Heart right ventricle (tissue), 16 donors: Measurements from ENCODE around the gene CAMKMT. TPM values are rescaled to one million over a fixed set of nuclear protein-coding genes. Genes with fewer than 3 reads are reported as not detected.

Experiments used
- ATAC-seq, 8 donors: fragments of 200-7000 bp; cut with Tn5 transposase; one replicate each; pipeline ENCODE4 v1.9.1; 2020; ENCODE audit warnings: mild to moderate bottlenecking in 8 of 8, moderate library complexity in 8 of 8, moderate number of reproducible peaks in 1 of 8
- DNase-seq, 2 donors: peaks; one replicate each; pipeline ENCODE4 v3.0.0-alpha.2; 2020
- H3K27ac ChIP-seq, 10 donors: fragments of 200-600 bp; sonication (generic) in 2 of 10; one replicate each; pipeline versions ENCODE4 v1.5.0 to v1.8.0; 2020 to 2022; ENCODE audit warnings: mild to moderate bottlenecking in 3 of 10
- H3K27me3 ChIP-seq, 7 donors: fragments of 200-600 bp; one replicate each; pipeline ENCODE4 v1.8.0; 2021 to 2022; ENCODE audit warnings: mild to moderate bottlenecking in 2 of 7
- H3K36me3 ChIP-seq, 9 donors: fragments of 200-600 bp; sonication (generic) in 1 of 9; one replicate each; pipeline versions ENCODE4 v1.5.0 to v1.8.0; 2020 to 2022; ENCODE audit warnings: mild to moderate bottlenecking in 2 of 9
- H3K4me1 ChIP-seq, 9 donors: fragments of 200-600 bp; sonication (generic) in 1 of 9; one replicate each; pipeline versions ENCODE4 v1.5.0 to v1.8.0; 2020 to 2022; ENCODE audit warnings: mild to moderate bottlenecking in 4 of 9
- H3K4me3 ChIP-seq, 10 donors: fragments of 200-600 bp; sonication (generic) in 2 of 10; one replicate each; pipeline versions ENCODE4 v1.5.0 to v1.8.0; 2020 to 2022; ENCODE audit warnings: mild to moderate bottlenecking in 7 of 10, moderate library complexity in 2 of 10
- H3K9me3 ChIP-seq, 11 donors: fragments of 200-600 bp in 10 of 11; sonication (generic) in 2 of 11; one replicate each; pipeline versions ENCODE4 v1.5.0 to v1.8.0; 2013 to 2022; ENCODE audit warnings: mild to moderate bottlenecking in 2 of 11, control low read depth in 1 of 11, moderate library complexity in 1 of 11
- WGBS, 2 donors: extraction: QIAGEN DNeasy Blood & Tissue Kit; methylation state at CpG; one replicate each; pipeline ENCODE4 v1.1.7; 2013; ENCODE audit warnings: inconsistent platforms in 1 of 2; 5-methylcytosine and 5-hydroxymethylcytosine counted together
- intact Hi-C, 10 donors: fragments of 100-400 bp; cut with DNase I; formaldehyde crosslinking; loops; one replicate each; pipeline versions ENCODE4 v1.11.1 to v1.14.2; 2022
- polyA plus RNA-seq, 2 donors: library from polyadenylated mRNA; stranded (reverse); fragments of 200-250 nt; gene quantifications; one replicate each; pipeline ENCODE4 v1.2.3, GENCODE V29; 2013
- total RNA-seq, 10 donors: library from RNA; stranded (reverse); fragmentation: NEBNext Ultra II Directional in 3 of 10; extraction: Animal tissue kit (Norgen Biotek cat#: 25700) in 3 of 10; gene quantifications; one replicate each; pipeline versions ENCODE4 v1.2.1 to v1.2.4, GENCODE V29; 2021 to 2023
- TF ChIP-seq, protein P1 (sequence below), 9 donors: fragments of 200-600 bp; sonication (generic) in 2 of 9; IDR thresholded peaks; one replicate each; pipeline versions ENCODE4 v1.5.0 to v1.8.0; 2021 to 2022; ENCODE audit warnings: antibody characterized with exemption in 9 of 9, mild to moderate bottlenecking in 5 of 9, moderate library complexity in 1 of 9
- donor health status: Arrhythmogenic right ventricular cardiomyopathy.
- donor health status: ischemic (EF 13 %, LVEDD 7.1; RV severe dilation, severe dysfunction).
- donor health status: healthy with polysubstance abuse.
- donor health status: DM: no; HTN: yes; CAD: no.
- donor health status: DM: no; HTN: no; CAD: no.
- donor health status: ischemic (EF 25% LVEDD 6.9; RV normal size, moderate dysfunction).
- donor health status: ischemic (EF 25% LVEDD 5.7; RV mildly dilated, moderate dysfunction).
- donor health status: healthy.
- donor health status: DM: yes; HTN: yes; CAD: no.
- donor health status: Ischemic cardiomyopathy.
- donor health status: ischemic (EF 35%, LVEDD 5.7; RV mildly dilated, moderate dysfunction).
- donor health status: nonischemic (EF 11% LVEDD 7.7; RV severe dilation, severe dysfunction).
- donor health status: DM: yes; HTN: yes; CAD: no.
- donor health status: PGD.
- donor health status: ischemic (EF 29% LVEDD 5.4; RV normal size, mild dysfunction).
- donor health status: nonischemic (EF 23%, LVEDD 6.1; RV moderate dilation, normal function).

Gene CAMKMT
- total and polyA plus RNA-seq, 12 donors, result 4.1 to 6.4 (median 4.8) TPM

GRCh38 chr2:44769349-44770011, 407.7 kb downstream of the CAMKMT start:
- Histone ChIP-seq H3K4me3 (no peak overlapping the region), H3K27ac (no peak overlapping the region), H3K36me3 (no peaks in the 10 kb centered on the region), H3K9me3 (no peaks in the 10 kb centered on the region), H3K4me1 (peaks cover 0 to 17% (median 5%) of the 10 kb centered on the region in 9 donors), H3K27me3 (peaks cover 0 to 75% (median 26%) of the 10 kb centered on the region in 7 donors)
- DNase-seq, result no peak
- ATAC-seq, result no peak
- intact Hi-C loops, result no loop called here
- TF ChIP-seq, protein P1, sequence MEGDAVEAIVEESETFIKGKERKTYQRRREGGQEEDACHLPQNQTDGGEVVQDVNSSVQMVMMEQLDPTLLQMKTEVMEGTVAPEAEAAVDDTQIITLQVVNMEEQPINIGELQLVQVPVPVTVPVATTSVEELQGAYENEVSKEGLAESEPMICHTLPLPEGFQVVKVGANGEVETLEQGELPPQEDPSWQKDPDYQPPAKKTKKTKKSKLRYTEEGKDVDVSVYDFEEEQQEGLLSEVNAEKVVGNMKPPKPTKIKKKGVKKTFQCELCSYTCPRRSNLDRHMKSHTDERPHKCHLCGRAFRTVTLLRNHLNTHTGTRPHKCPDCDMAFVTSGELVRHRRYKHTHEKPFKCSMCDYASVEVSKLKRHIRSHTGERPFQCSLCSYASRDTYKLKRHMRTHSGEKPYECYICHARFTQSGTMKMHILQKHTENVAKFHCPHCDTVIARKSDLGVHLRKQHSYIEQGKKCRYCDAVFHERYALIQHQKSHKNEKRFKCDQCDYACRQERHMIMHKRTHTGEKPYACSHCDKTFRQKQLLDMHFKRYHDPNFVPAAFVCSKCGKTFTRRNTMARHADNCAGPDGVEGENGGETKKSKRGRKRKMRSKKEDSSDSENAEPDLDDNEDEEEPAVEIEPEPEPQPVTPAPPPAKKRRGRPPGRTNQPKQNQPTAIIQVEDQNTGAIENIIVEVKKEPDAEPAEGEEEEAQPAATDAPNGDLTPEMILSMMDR (IDR thresholded peaks at IDR 0.05), result no peak
- 65 to 73% methylated on average over 9 of the region's 9 CpGs for WGBS, 2 donors

GRCh38 chr2:44770221-44771195, 408.8 kb downstream of the CAMKMT start:
- WGBS, 2 donors, result 87 to 90% methylated on average over 6 of the region's 6 CpGs
- H3K27me3 ChIP-seq, result peaks cover 0 to 79% (median 26%) of the 10 kb centered on the region in 7 donors
- ATAC-seq (no peak), DNase-seq (no peak)
- no peaks in the 10 kb centered on the region for H3K36me3 ChIP-seq
- no peak overlapping the region for H3K27ac ChIP-seq
- no peaks in the 10 kb centered on the region for H3K9me3 ChIP-seq
- H3K4me3 ChIP-seq, result no peak overlapping the region
- H3K4me1 ChIP-seq, result peaks cover 0 to 17% (median 5%) of the 10 kb centered on the region in 9 donors
- TF ChIP-seq, protein P1 (IDR thresholded peaks at IDR 0.05), result no peak
- intact Hi-C loops, result no loop called here

GRCh38 chr2:44771522-44771921, 409.8 kb downstream of the CAMKMT start:
- peaks cover 0 to 17% (median 5%) of the 10 kb centered on the region in 9 donors for H3K4me1 ChIP-seq
- TF ChIP-seq, protein P1 (IDR thresholded peaks at IDR 0.05), result no peak
- 93 to 98% methylated on average over 2 of the region's 2 CpGs for WGBS, 2 donors
- H3K9me3 ChIP-seq, result no peaks in the 10 kb centered on the region
- peaks cover 0 to 74% (median 21%) of the 10 kb centered on the region in 7 donors for H3K27me3 ChIP-seq
- no peak overlapping the region for H3K4me3 ChIP-seq
- no peaks in the 10 kb centered on the region for H3K36me3 ChIP-seq
- H3K27ac ChIP-seq, result no peak overlapping the region
- DNase-seq, result no peak
- no peak for ATAC-seq
- intact Hi-C loops, result no loop called here

DNA sequence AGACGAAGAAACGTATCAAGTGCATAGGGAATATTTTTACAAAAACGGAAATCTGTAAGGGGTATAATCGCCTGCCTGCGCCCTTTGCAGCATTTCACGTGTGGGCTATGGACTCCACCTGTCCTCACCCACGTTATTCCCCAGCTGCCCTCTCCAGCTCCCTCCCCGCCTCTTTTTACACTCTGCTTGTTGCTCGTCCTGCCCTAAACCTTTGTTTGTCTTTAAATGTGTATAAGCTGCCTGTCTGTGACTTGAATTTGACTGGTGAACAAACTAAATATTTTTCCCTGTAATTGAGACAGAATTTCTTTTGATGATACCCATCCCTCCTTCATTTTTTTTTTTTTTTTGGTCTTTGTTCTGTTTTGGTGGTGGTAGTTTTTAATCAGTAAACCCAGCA, 410.4 kb downstream of the CAMKMT start:
- peaks cover 0 to 69% (median 21%) of the 10 kb centered on the region in 7 donors for H3K27me3 ChIP-seq
- TF ChIP-seq, protein P1 (IDR thresholded peaks at IDR 0.05), result no peak
- no peaks in the 10 kb centered on the region for H3K9me3 ChIP-seq
- no peak overlapping the region for H3K27ac ChIP-seq
- no peaks in the 10 kb centered on the region for H3K36me3 ChIP-seq
- intact Hi-C loops, result no loop called here
- no peak for DNase-seq
- H3K4me1 ChIP-seq, result peaks cover 0 to 21% (median 5%) of the 10 kb centered on the region in 9 donors
- no peak for ATAC-seq
- H3K4me3 ChIP-seq, result no peak overlapping the region
- WGBS, 2 donors, result 95 to 96% methylated on average over 9 of the region's 9 CpGs
